GM23248 (cell line): ENCODE data around the gene DDX4. TPM values are rescaled to one million over a fixed set of nuclear protein-coding genes. Genes with fewer than 3 reads are reported as not detected.
A peak's percentile ranks its signal among the peaks of the same experiment; 100 is the strongest.

Experiments used
- DNase-seq: peaks from one replicate; pipeline ENCODE4 v3.0.0-alpha.2; 2015
- H2AFZ ChIP-seq: fragments of 200-600 bp; sonication (generic); 2 replicates; pipeline ENCODE4 v1.6.1; 2016; ENCODE audit warnings: antibody characterized with exemption
- H3F3A ChIP-seq: fragments of 200-600 bp; sonication (generic); 2 replicates; pipeline ENCODE4 v1.6.1; 2016; ENCODE audit warnings: mild to moderate bottlenecking, antibody characterized with exemption, mixed run types; ENCODE audit not compliant: insufficient read depth
- H3K27ac ChIP-seq: fragments of 200-600 bp; sonication (generic); 2 replicates; pipeline ENCODE4 v1.5.1; 2016; ENCODE audit warnings: mild to moderate bottlenecking
- H3K27me3 ChIP-seq: fragments of 200-600 bp; sonication (generic); replicated peaks from 2 replicates; pipeline ENCODE4 v1.6.1; 2016; ENCODE audit warnings: mild to moderate bottlenecking; ENCODE audit not compliant: insufficient read depth
- H3K36me3 ChIP-seq: fragments of 200-600 bp; sonication (generic); 2 replicates; pipeline ENCODE4 v1.6.1; 2016; ENCODE audit warnings: low read depth, mild to moderate bottlenecking
- H3K4me1 ChIP-seq: fragments of 200-600 bp; sonication (generic); 2 replicates; pipeline ENCODE4 v1.6.1; 2016; ENCODE audit warnings: mild to moderate bottlenecking; ENCODE audit not compliant: insufficient read depth
- H3K4me2 ChIP-seq: fragments of 200-600 bp; sonication (generic); one replicate; pipeline ENCODE4 v1.6.1; 2016; ENCODE audit warnings: mild to moderate bottlenecking; ENCODE audit not compliant: unreplicated experiment
- H3K4me3 ChIP-seq: fragments of 200-600 bp; sonication (generic); 2 replicates; pipeline ENCODE4 v1.5.1; 2016; ENCODE audit warnings: mild to moderate bottlenecking
- H3K79me2 ChIP-seq: fragments of 200-600 bp; sonication (generic); 2 replicates; pipeline ENCODE4 v1.6.1; 2016; ENCODE audit warnings: mild to moderate bottlenecking; ENCODE audit not compliant: insufficient read depth
- H3K9ac ChIP-seq: fragments of 200-600 bp; sonication (generic); 2 replicates; pipeline ENCODE4 v1.6.1; 2016; ENCODE audit warnings: mild to moderate bottlenecking
- H3K9me2 ChIP-seq: fragments of 200-600 bp; sonication (generic); 2 replicates; pipeline ENCODE4 v1.6.1; 2016; ENCODE audit warnings: mixed run types, mild to moderate bottlenecking, moderate library complexity; ENCODE audit not compliant: insufficient read depth
- H3K9me3 ChIP-seq: fragments of 200-600 bp; sonication (generic); one replicate; pipeline ENCODE4 v1.6.1; 2017; ENCODE audit warnings: low read depth
- H4K20me1 ChIP-seq: fragments of 200-600 bp; sonication (generic); 2 replicates; pipeline ENCODE4 v1.6.0; 2016; ENCODE audit not compliant: insufficient read depth
- EZH2 ChIP-seq: fragments of 200-600 bp; sonication (generic); IDR thresholded peaks from 2 replicates; pipeline ENCODE4 v1.6.1; 2018; ENCODE audit warnings: antibody characterized with exemption, mild to moderate bottlenecking; ENCODE audit not compliant: insufficient read depth, poor library complexity, severe bottlenecking
- EZH2phosphoT487 ChIP-seq: fragments of 200-600 bp; sonication (generic); IDR thresholded peaks from 2 replicates; pipeline ENCODE4 v1.6.1; 2018; ENCODE audit warnings: antibody characterized with exemption, moderate library complexity, mild to moderate bottlenecking, low read depth; ENCODE audit not compliant: insufficient read depth
- WGBS, 2 experiments: methylation state at CpG; one replicate each; pipeline ENCODE4 v1.1.6; 2015 to 2017; ENCODE audit warnings: low lambda C conversion rate in 2 of 2, low coverage in 1 of 2; ENCODE audit errors: missing lambda C conversion rate in 2 of 2; 5-methylcytosine and 5-hydroxymethylcytosine counted together
- in situ Hi-C: fragments of 300-500 bp; cut with MboI; formaldehyde crosslinking; loops from 2 replicates; pipeline ENCODE4 v1.15.0; 2020
- polyA plus RNA-seq: library from polyadenylated mRNA; unstranded; fragments of >200 nt; fragmentation: Nextera tagmentation; extraction: Ambion mirVana; gene quantifications from 2 replicates; pipeline ENCODE4 v1.2.1, GENCODE V29; 2016
- small RNA-seq: library from RNA; depleted of rRNA; stranded (forward); fragments of <200 nt; gene quantifications from one replicate; pipeline ENCODE3, GENCODE V24; 2014; ENCODE audit warnings: low read depth, low replicate concordance
- total RNA-seq: library from RNA; depleted of rRNA; stranded (reverse); fragments of >200 nt; shearing (Covaris generic); gene quantifications from 2 replicates; pipeline ENCODE4 v1.2.3, GENCODE V29; 2014; rRNA removed

DDX4 gene
- total and polyA plus RNA-seq, 2 experiments from 2014 or later: not detected

- no peaks in the 10 kb centered on the region for H3K27me3 ChIP-seq
- in situ Hi-C loops: no loop called here
- no peak overlapping the region for H3K27ac ChIP-seq
- no peak overlapping the region for H3K9ac ChIP-seq
- 93 to 98% methylated on average over 3 of the region's 3 CpGs for WGBS, 2 experiments
- H3K4me3 ChIP-seq: no peak overlapping the region
- peaks cover 13% of the 10 kb centered on the region for H3F3A ChIP-seq
- H3K4me2 ChIP-seq: no peak overlapping the region
- no peak overlapping the region for H2AFZ ChIP-seq
- H3K9me2 ChIP-seq: no peaks in the 10 kb centered on the region
- no peaks in the 10 kb centered on the region for H4K20me1 ChIP-seq
- TF ChIP-seq EZH2phosphoT487 (no peak), EZH2 (no peak)
- H3K9me3 ChIP-seq: no peaks in the 10 kb centered on the region
- H3K4me1 ChIP-seq: peaks cover 18% of the 10 kb centered on the region
- no peaks in the 10 kb centered on the region for H3K79me2 ChIP-seq
- peak; percentile 48 for DNase-seq
- no peaks in the 10 kb centered on the region for H3K36me3 ChIP-seq
Observed at GRCh38 chr5:55865831-55866230, 128.0 kb downstream of the DDX4 start.

GRCh38 chr5:55866485-55866884 is 128.6 kb downstream of the DDX4 start:
- no peaks in the 10 kb centered on the region for H4K20me1 ChIP-seq
- in situ Hi-C loops: no loop called here
- H3K79me2 ChIP-seq: no peaks in the 10 kb centered on the region
- WGBS, 2 experiments: 96 to 99% methylated on average over 8 of the region's 8 CpGs
- no peak overlapping the region for H2AFZ ChIP-seq
- no peaks in the 10 kb centered on the region for H3K9me3 ChIP-seq
- no peak overlapping the region for H3K4me3 ChIP-seq
- H3K27me3 ChIP-seq: no peaks in the 10 kb centered on the region
- H3K4me2 ChIP-seq: no peak overlapping the region
- H3K27ac ChIP-seq: no peak overlapping the region
- peaks cover 13% of the 10 kb centered on the region for H3F3A ChIP-seq
- peaks cover 18% of the 10 kb centered on the region for H3K4me1 ChIP-seq
- no peak overlapping the region for H3K9ac ChIP-seq
- no peaks in the 10 kb centered on the region for H3K9me2 ChIP-seq
- DNase-seq: no peak
- TF ChIP-seq EZH2 (no peak), EZH2phosphoT487 (no peak)
- no peaks in the 10 kb centered on the region for H3K36me3 ChIP-seq

Small RNAs within 50 kb of the gene (small RNA-seq; reads per million reads assigned to genes)
- gene AC016632.1 (not detected), gene RNA5SP183 (not detected)

Other genes with a start within 250 kb of the DDX4 start
- 65.1 and 78.6 TPM in 2 replicates for gene PLPP1, start 203.1 kb upstream of the DDX4 start, total RNA-seq
- gene PLPP1, start 203.1 kb upstream of the DDX4 start, polyA plus RNA-seq: 58.1 and 63.5 TPM in 2 replicates
- gene SLC38A9, start 25.7 kb upstream of the DDX4 start, total RNA-seq: 23.8 and 43.6 TPM in 2 replicates
- 15.5 and 17.0 TPM in 2 replicates for gene SLC38A9, start 25.7 kb upstream of the DDX4 start, polyA plus RNA-seq
- gene IL31RA, start 113.3 kb downstream of the DDX4 start, total RNA-seq: 0.89 TPM in 1 of 2 replicates, not detected in the other
- gene IL31RA, start 113.3 kb downstream of the DDX4 start, polyA plus RNA-seq: 0.08 TPM in 1 of 2 replicates, not detected in the other